HepG2 (cell line): ENCODE results near the gene VSIG10L2. TPM values are rescaled to one million over a fixed set of nuclear protein-coding genes. Genes with fewer than 3 reads are reported as not detected.
"Not testable (repeated sequence)": the region's sequence is repeated elsewhere in the genome, so short reads cannot be mapped to it uniquely, and the experiment has no call there.

Experiments used
- ATAC-seq: fragments of 200-7000 bp; cut with Tn5 transposase; 3 replicates; pipeline ENCODE4 v1.9.1; 2020; ENCODE audit warnings: mild to moderate bottlenecking, moderate library complexity
- BruUV-seq: library from RNA; stranded (reverse); fragments of 400-500 nt; replicated peaks from 2 replicates; lab custom pipeline; 2021; lab: Mats Ljungman, UMichigan
- CTCF ChIA-PET: fragments of 300-600 bp; formaldehyde crosslinking; extraction: SDS; loops from one replicate; lab custom pipeline; 2021; ENCODE audit warnings: low total read pairs, inconsistent platforms, low intra/inter-chr PET ratio; lab: Yijun Ruan, JAX
- POLR2A ChIA-PET: fragments of 350-600 bp; sonication (Branson Sonifier 250); formaldehyde crosslinking; loops from one replicate; lab custom pipeline; 2020; ENCODE audit warnings: antibody characterized with exemption, inconsistent platforms; lab: Yijun Ruan, JAX
- DNase-seq: peaks from one replicate; pipeline ENCODE4 v3.0.0-alpha.2; 2015; ENCODE audit warnings: low spot score
- FAIRE-seq: peaks from 3 replicates; lab custom pipeline; 2011; peaks lifted over from hg19 to GRCh38; lab: Jason Lieb, UNC
- H2AFZ ChIP-seq: one replicate; pipeline ENCODE4 v1.6.1; 2011; ENCODE audit warnings: low read length, inconsistent platforms
- H3K27ac ChIP-seq: fragments of 300-600 bp; 3 replicates; pipeline ENCODE4 v1.8.0; 2011; ENCODE audit warnings: mixed run types, mild to moderate bottlenecking, mixed read lengths, low read length, inconsistent platforms; ENCODE audit not compliant: insufficient read depth; ENCODE audit errors: extremely low read length
- H3K27me3 ChIP-seq, 2 experiments: fragments of 200-600 bp in 1 of 2; 2 replicates in 1 of 2; 3 replicates in 1 of 2; pipeline versions ENCODE4 v1.6.0 to v1.8.0; 2011; ENCODE audit warnings: low read length in 2 of 2, mild to moderate bottlenecking in 2 of 2, moderate library complexity in 2 of 2, inconsistent platforms in 1 of 2; ENCODE audit not compliant: insufficient read depth in 2 of 2, control insufficient read depth in 1 of 2
- H3K36me3 ChIP-seq, 2 experiments: fragments of 200-600 bp in 1 of 2; replicated peaks in 1 of 2; 2 replicates in 1 of 2; 3 replicates in 1 of 2; pipeline versions ENCODE4 v1.5.1 to v1.8.0; 2011; ENCODE audit warnings: low read length in 2 of 2, inconsistent platforms in 1 of 2; ENCODE audit not compliant: insufficient read depth in 2 of 2, control insufficient read depth in 1 of 2
- H3K4me1 ChIP-seq: 2 replicates; pipeline ENCODE4 v1.5.1; 2012; ENCODE audit warnings: low read length, inconsistent platforms; ENCODE audit not compliant: insufficient read depth
- H3K4me2 ChIP-seq: 2 replicates; pipeline ENCODE4 v1.6.0; 2011; ENCODE audit warnings: low read depth, low read length, inconsistent platforms
- H3K4me3 ChIP-seq, 3 experiments: fragments of 200-600 bp in 1 of 3; sonication (generic), shearing (Covaris generic) in 1 of 3; replicated peaks in 1 of 3; 2 replicates each; pipeline ENCODE4 v1.5.1; 2011 to 2016; ENCODE audit warnings: low read length in 3 of 3, inconsistent platforms in 2 of 3, low read depth in 2 of 3, mild to moderate bottlenecking in 2 of 3, control low read depth in 1 of 3, mixed read lengths in 1 of 3; ENCODE audit not compliant: insufficient read depth in 1 of 3
- H3K79me2 ChIP-seq: one replicate; pipeline ENCODE4 v1.6.1; 2011; ENCODE audit warnings: low read length, inconsistent platforms; ENCODE audit not compliant: insufficient read depth
- H3K9ac ChIP-seq: 2 replicates; pipeline ENCODE4 v1.6.0; 2011; ENCODE audit warnings: mild to moderate bottlenecking, low read depth, low read length, inconsistent platforms; ENCODE audit not compliant: insufficient read depth
- H3K9me3 ChIP-seq: 2 replicates; pipeline ENCODE4 v1.5.1; 2012; ENCODE audit warnings: mild to moderate bottlenecking, low read length
- H4K20me1 ChIP-seq: 2 replicates; pipeline ENCODE4 v1.6.0; 2011; ENCODE audit warnings: inconsistent platforms, mild to moderate bottlenecking, low read length, moderate library complexity; ENCODE audit not compliant: insufficient read depth
- BORCS8-MEF2B ChIP-seq: sonication (generic); formaldehyde crosslinking; IDR thresholded peaks from 2 replicates; pipeline ENCODE4 v1.8.0; 2022; ENCODE audit warnings: mild to moderate bottlenecking, missing genetic modification reagents
- CREM ChIP-seq, 2 experiments: sonication (generic) in 1 of 2; formaldehyde crosslinking in 1 of 2; IDR thresholded peaks; 2 replicates each; pipeline versions ENCODE4 v1.4.0 to v1.6.1; 2016 to 2020; ENCODE audit warnings: antibody characterized with exemption in 1 of 2, mild to moderate bottlenecking in 1 of 2, missing genetic modification reagents in 1 of 2
- HOXD1 ChIP-seq: sonication (generic); formaldehyde crosslinking; IDR thresholded peaks from 2 replicates; pipeline ENCODE4 v1.5.0; 2020; ENCODE audit warnings: missing genetic modification reagents
- MED1 ChIP-seq: sonication (generic); formaldehyde crosslinking; IDR thresholded peaks from 2 replicates; pipeline ENCODE4 v1.4.0; 2020; ENCODE audit warnings: missing genetic modification reagents
- PITX1 ChIP-seq: sonication (generic); formaldehyde crosslinking; IDR thresholded peaks from 2 replicates; pipeline ENCODE4 v1.5.1; 2020; ENCODE audit warnings: mild to moderate bottlenecking, missing genetic modification reagents
- RAD21 ChIP-seq: fragments of 450-650 bp; formaldehyde crosslinking; IDR thresholded peaks from 2 replicates; pipeline ENCODE4 v1.5.0; 2020; ENCODE audit warnings: mild to moderate bottlenecking
- TEF ChIP-seq: sonication (generic); formaldehyde crosslinking; IDR thresholded peaks from 2 replicates; pipeline ENCODE4 v1.5.0; 2020; ENCODE audit warnings: missing genetic modification reagents
- TFE3 ChIP-seq: IDR thresholded peaks from 2 replicates; pipeline ENCODE4 v1.6.1; 2016
- ZNF7 ChIP-seq: IDR thresholded peaks from 2 replicates; pipeline ENCODE4 v1.6.1; 2016; ENCODE audit warnings: missing biosample characterization, missing genetic modification reagents
- ZNF83 ChIP-seq: sonication (generic); formaldehyde crosslinking; IDR thresholded peaks from 2 replicates; pipeline ENCODE4 v1.4.0; 2020; ENCODE audit warnings: missing genetic modification reagents, mild to moderate bottlenecking, borderline replicate concordance
- WGBS: methylation state at CpG from one replicate; pipeline ENCODE4 v1.1.6; 2017; ENCODE audit warnings: low lambda C conversion rate; 5-methylcytosine and 5-hydroxymethylcytosine counted together
- in situ Hi-C: cut with HindIII; loops from 2 replicates; pipeline ENCODE4 v1.10.0; 2017; ENCODE audit warnings: low pct_unique_long_range_greater_than_20kb; ENCODE audit not compliant: extremely low pct_ligation_motif_present
- intact Hi-C: fragments of 100-400 bp; cut with micrococcal nuclease; formaldehyde crosslinking; loops from one replicate; pipeline ENCODE4 v1.10.0; 2022; ENCODE audit not compliant: unreplicated experiment
- polyA plus RNA-seq, 8 experiments: library from polyadenylated mRNA; depleted of rRNA in 3 of 8; stranded (reverse) in 7 of 8; unstranded in 1 of 8; fragments of >200 nt; fragmentation: Illumina TruSeq in 4 of 8; extraction: Trizol in 4 of 8; gene quantifications; 2 replicates each; pipeline versions ENCODE4 v1.2.1 to v1.2.3, GENCODE V29; 2011 to 2016; ENCODE audit warnings: low read depth in 4 of 8, missing spikeins in 1 of 8, mixed read lengths in 1 of 8; ENCODE audit not compliant: insufficient read depth in 1 of 8
- total RNA-seq, 5 experiments: library from RNA; depleted of rRNA; stranded (reverse); fragments of >200 nt; fragmentation: Illumina TruSeq; extraction: Trizol; gene quantifications; 2 replicates each; pipeline ENCODE4 v1.2.3, GENCODE V29; 2016; ENCODE audit warnings: low read depth in 1 of 5

The VSIG10L2 gene
- total and polyA plus RNA-seq, 2 of the 13 experiments (the other 11 are each of a cell fraction or from before 2014, with no cell fraction given): 0.21 TPM; not detected in 1

GRCh38 chr11:125982348-125982730 lies 36.5 kb downstream of the VSIG10L2 start (continued):
- TF ChIP-seq TFE3 (CRISPR knock-in tag) (no peak), PITX1 (CRISPR knock-in tag) (no peak), ZNF83 (no peak)

- FAIRE-seq, CTCF ChIA-PET, BruUV-seq, in situ Hi-C loops, H3K27ac ChIP-seq, H3K9ac ChIP-seq, H3K9me3 ChIP-seq, ATAC-seq, H2AFZ ChIP-seq, H3K27me3 ChIP-seq, DNase-seq, POLR2A ChIA-PET, H3K79me2 ChIP-seq, H4K20me1 ChIP-seq, H3K4me2 ChIP-seq, intact Hi-C loops, H3K4me3 ChIP-seq: not testable (repeated sequence)
- Histone ChIP-seq H3K4me1 (peaks cover 54% of the 10 kb centered on the region), H3K36me3 (peaks cover 0 to 12% of the 10 kb centered on the region in 2 experiments; a peak in 4 of 5 replicates)
- 97% methylated on average over 6 of the region's 6 CpGs for WGBS
Measured at GRCh38 chr11:125985956-125986355, 40.1 kb downstream of the VSIG10L2 start.

- Histone ChIP-seq H3K4me2 (peak overlapping the region; percentile 43), H3K4me3 (no peak overlapping the region; a peak in 1 of 6 replicates), H3K4me1 (peaks cover 54% of the 10 kb centered on the region), H3K27me3 (no peaks in the 10 kb centered on the region), H3K36me3 (peaks cover 0 to 12% of the 10 kb centered on the region in 2 experiments; a peak in 4 of 5 replicates), H4K20me1 (no peaks in the 10 kb centered on the region), H3K79me2 (no peaks in the 10 kb centered on the region), H3K9ac (no peak overlapping the region), H2AFZ (no peak overlapping the region), H3K9me3 (no peaks in the 10 kb centered on the region), H3K27ac (peak overlapping the region; percentile 51)
- ATAC-seq: peak; percentile 46; the same call in 2 of the 3 replicates
- WGBS: 10% methylated on average over 5 of the region's 5 CpGs
- intact Hi-C loops (no loop called here), in situ Hi-C loops (no loop called here)
- no peak for FAIRE-seq
- no TSS peak for BruUV-seq
- POLR2A ChIA-PET: interaction anchor here (1.3 kb wide), 1 partner anchor 202 kb away, joined by 3 read pairs; no protein-coding TSS in a partner anchor
- CTCF ChIA-PET: no interaction called here
- peak; percentile 65 for DNase-seq
- TF ChIP-seq RAD21 (CRISPR knock-in tag) (no peak), BORCS8-MEF2B (CRISPR knock-in tag) (no peak), MED1 (0 out of 2 replicates have a peak, but pooled peaks have one; percentile 26), HOXD1 (CRISPR knock-in tag) (no peak), TEF (0 out of 2 replicates have a peak, but pooled peaks have one; percentile 46), CREM (IDR thresholded peaks at IDR 0.05) (peak; percentile 43; the same call in 1 of the 2 replicates), CREM (CRISPR knock-in tag; IDR thresholded peaks at IDR 0.05) (no peak), ZNF7 (CRISPR knock-in tag) (no peak)
Measured at GRCh38 chr11:125987066-125987641, 41.3 kb downstream of the VSIG10L2 start.
